ENCODE results near the gene PPP2R1B. TPM values are rescaled to one million over a fixed set of nuclear protein-coding genes. Genes with fewer than 3 reads are reported as not detected.
"Not testable (repeated sequence)": the region's sequence is repeated elsewhere in the genome, so short reads cannot be mapped to it uniquely, and the experiment has no call there.

PPP2R1B gene
- total and polyA plus RNA-seq, 8 donors, result 5.5 to 71.2 (median 24.8) TPM

- DNase-seq, result peak; percentile 49 to 59
- H3K27me3 ChIP-seq, result no peaks in the 10 kb centered on the region
- no peak for TF ChIP-seq EP300 (IDR thresholded peaks at IDR 0.05)
- TF ChIP-seq, protein P1, sequence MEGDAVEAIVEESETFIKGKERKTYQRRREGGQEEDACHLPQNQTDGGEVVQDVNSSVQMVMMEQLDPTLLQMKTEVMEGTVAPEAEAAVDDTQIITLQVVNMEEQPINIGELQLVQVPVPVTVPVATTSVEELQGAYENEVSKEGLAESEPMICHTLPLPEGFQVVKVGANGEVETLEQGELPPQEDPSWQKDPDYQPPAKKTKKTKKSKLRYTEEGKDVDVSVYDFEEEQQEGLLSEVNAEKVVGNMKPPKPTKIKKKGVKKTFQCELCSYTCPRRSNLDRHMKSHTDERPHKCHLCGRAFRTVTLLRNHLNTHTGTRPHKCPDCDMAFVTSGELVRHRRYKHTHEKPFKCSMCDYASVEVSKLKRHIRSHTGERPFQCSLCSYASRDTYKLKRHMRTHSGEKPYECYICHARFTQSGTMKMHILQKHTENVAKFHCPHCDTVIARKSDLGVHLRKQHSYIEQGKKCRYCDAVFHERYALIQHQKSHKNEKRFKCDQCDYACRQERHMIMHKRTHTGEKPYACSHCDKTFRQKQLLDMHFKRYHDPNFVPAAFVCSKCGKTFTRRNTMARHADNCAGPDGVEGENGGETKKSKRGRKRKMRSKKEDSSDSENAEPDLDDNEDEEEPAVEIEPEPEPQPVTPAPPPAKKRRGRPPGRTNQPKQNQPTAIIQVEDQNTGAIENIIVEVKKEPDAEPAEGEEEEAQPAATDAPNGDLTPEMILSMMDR (IDR thresholded peaks at IDR 0.05), result no peak
- TF ChIP-seq POLR2A (IDR thresholded peaks at IDR 0.05), result no peak
- no peak for TF ChIP-seq POLR2AphosphoS5 (IDR thresholded peaks at IDR 0.05)
- 28 to 54% (median 38%) methylated on average over 6 of the region's 6 CpGs for WGBS, 5 donors
- no peaks in the 10 kb centered on the region for H3K36me3 ChIP-seq
- no peaks in the 10 kb centered on the region for H3K9me3 ChIP-seq
- intact Hi-C loops (cut with DNase I; ENCODE audit: low total_unique reads), result no loop called here
- H3K27ac ChIP-seq, result peak overlapping the region; percentile 23 to 73 (median 55)
- H3K4me1 ChIP-seq, result peaks cover 10 to 40% (median 19%) of the 10 kb centered on the region in 4 donors
- no peak overlapping the region for H3K4me3 ChIP-seq
These were observed 8.9 kb upstream of the PPP2R1B start for GRCh38 chr11:111774955-111775710.

DNA sequence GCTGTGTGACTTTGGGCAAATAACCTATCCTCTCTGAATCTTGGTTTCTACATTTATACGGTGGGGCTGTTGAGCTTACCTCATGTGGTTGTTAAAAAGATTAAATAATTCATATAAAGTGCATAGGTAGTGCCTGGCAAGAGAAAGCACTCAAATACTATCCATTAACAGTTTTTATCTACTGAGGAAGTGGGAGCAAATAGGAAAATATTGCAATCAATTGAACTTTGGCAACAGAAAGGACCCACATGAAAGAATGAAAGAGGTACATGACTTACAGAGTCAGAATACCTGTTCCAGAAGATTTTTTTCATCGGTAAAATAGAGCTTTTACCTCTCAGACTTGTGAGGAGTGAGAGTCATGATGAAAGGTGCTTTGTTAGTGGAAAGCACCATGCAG is 6.3 kb upstream of the PPP2R1B start:
- no peaks in the 10 kb centered on the region for H3K36me3 ChIP-seq
- intact Hi-C loops (cut with DNase I; ENCODE audit: low total_unique reads), result no loop called here
- 26 to 61% (median 55%) methylated on average over 2 of the region's 2 CpGs for WGBS, 5 donors

GRCh38 chr11:111771205-111771604 is 5.0 kb upstream of the PPP2R1B start:
- peaks cover 10 to 35% (median 23%) of the 10 kb centered on the region in 4 donors for H3K4me1 ChIP-seq
- H3K4me3 ChIP-seq; H3K9me3 ChIP-seq; intact Hi-C loops (cut with DNase I; ENCODE audit: low total_unique reads); H3K27ac ChIP-seq; DNase-seq; H3K27me3 ChIP-seq; H3K36me3 ChIP-seq: not testable (repeated sequence)
- WGBS, 5 donors, result 92 to 96% (median 94%) methylated on average over 5 of the region's 5 CpGs

More for the DNA sequence above, 6.3 kb upstream of the PPP2R1B start:
- Histone ChIP-seq H3K4me3 (no peak overlapping the region), H3K27me3 (no peaks in the 10 kb centered on the region), H3K4me1 (peaks cover 10 to 36% (median 18%) of the 10 kb centered on the region in 4 donors), H3K9me3 (no peaks in the 10 kb centered on the region), H3K27ac (peak overlapping the region in 1 of 5 donors; percentile 29)
- no peak for DNase-seq
- TF ChIP-seq EP300 (IDR thresholded peaks at IDR 0.05) (no peak), POLR2AphosphoS5 (IDR thresholded peaks at IDR 0.05) (no peak), POLR2A (IDR thresholded peaks at IDR 0.05) (no peak)
- TF ChIP-seq, protein P1 (IDR thresholded peaks at IDR 0.05), result no peak

DNA sequence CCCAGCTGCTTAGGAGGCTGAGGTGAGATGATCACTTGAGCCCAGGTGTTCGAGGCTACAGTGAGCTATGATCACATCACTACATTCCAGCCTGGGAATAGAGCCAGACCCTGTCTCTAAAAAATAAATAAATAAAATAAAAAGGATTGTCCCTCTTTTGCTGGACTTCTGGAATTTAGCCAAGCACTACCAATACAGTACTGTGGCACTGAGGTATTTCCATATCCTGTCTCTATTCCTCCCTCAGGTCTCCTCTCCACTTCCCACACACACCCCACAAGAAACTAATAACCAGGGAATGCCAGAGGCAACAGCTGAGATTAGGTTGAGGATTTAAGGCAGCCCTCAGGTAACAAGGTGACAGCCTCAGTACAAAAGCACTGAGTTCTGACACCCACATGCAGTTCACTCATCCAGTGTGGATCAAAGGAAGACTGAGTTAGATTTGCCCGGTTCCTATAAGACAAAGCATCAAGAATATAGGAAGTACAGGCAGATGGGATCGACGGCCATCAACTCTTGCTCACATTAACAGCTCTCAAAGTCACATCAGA is 4.5 kb upstream of the PPP2R1B start:
- Histone ChIP-seq H3K9me3 (no peaks in the 10 kb centered on the region), H3K27ac (no peak overlapping the region), H3K4me1 (peaks cover 10 to 32% (median 22%) of the 10 kb centered on the region in 4 donors), H3K36me3 (no peaks in the 10 kb centered on the region), H3K27me3 (no peaks in the 10 kb centered on the region), H3K4me3 (no peak overlapping the region)
- WGBS, 5 donors, result 61 to 73% (median 67%) methylated on average over 4 of the region's 4 CpGs
- no peak for TF ChIP-seq POLR2A (IDR thresholded peaks at IDR 0.05)
- TF ChIP-seq, protein P1 (IDR thresholded peaks at IDR 0.05), result no peak
- no peak for TF ChIP-seq POLR2AphosphoS5 (IDR thresholded peaks at IDR 0.05)
- no peak for TF ChIP-seq EP300 (IDR thresholded peaks at IDR 0.05)
- intact Hi-C loops (cut with DNase I; ENCODE audit: low total_unique reads), result no loop called here
- DNase-seq, result no peak

GRCh38 chr11:111766834-111767142 is 599 bp upstream of the PPP2R1B start:
- peaks cover 19 to 25% (median 22%) of the 10 kb centered on the region in 4 donors for H3K36me3 ChIP-seq
- H3K27ac ChIP-seq, result peak overlapping the region; percentile 84 to 94 (median 91)
- DNase-seq, result no peak
- H3K9me3 ChIP-seq, result no peaks in the 10 kb centered on the region
- peaks cover 9 to 49% (median 30%) of the 10 kb centered on the region in 4 donors for H3K4me1 ChIP-seq
- H3K4me3 ChIP-seq, result peak overlapping the region; percentile 89 to 98 (median 93)
- WGBS, 5 donors, result 1 to 5% (median 3%) methylated on average over 7 of the region's 7 CpGs
- TF ChIP-seq POLR2AphosphoS5 (IDR thresholded peaks at IDR 0.05) (no peak), POLR2A (IDR thresholded peaks at IDR 0.05) (no peak), EP300 (IDR thresholded peaks at IDR 0.05) (no peak)
- TF ChIP-seq, protein P1 (IDR thresholded peaks at IDR 0.05), result no peak
- intact Hi-C loops (cut with DNase I; ENCODE audit: low total_unique reads), result no loop called here
- H3K27me3 ChIP-seq, result no peaks in the 10 kb centered on the region

Data from stomach (tissue), 9 donors.